Retinal pigment epithelial cell (primary cell): ENCODE data around the gene ASB7.

Source experiments
- DNase-seq: peaks from one replicate; pipeline ENCODE4 v3.0.0-alpha.2; 2010; ENCODE audit warnings: low read depth
- H3K4me3 ChIP-seq: 2 replicates; pipeline ENCODE4 v1.5.1; 2011; ENCODE audit warnings: mild to moderate bottlenecking, low read length, control low read depth, moderate library complexity
- TF ChIP-seq, protein P1 (sequence below): conservative IDR thresholded peaks from 2 replicates; pipeline ENCODE4 v1.5.1; 2011; ENCODE audit warnings: low read depth, low read length, control low read depth, inconsistent platforms

Gene ASB7

DNA sequence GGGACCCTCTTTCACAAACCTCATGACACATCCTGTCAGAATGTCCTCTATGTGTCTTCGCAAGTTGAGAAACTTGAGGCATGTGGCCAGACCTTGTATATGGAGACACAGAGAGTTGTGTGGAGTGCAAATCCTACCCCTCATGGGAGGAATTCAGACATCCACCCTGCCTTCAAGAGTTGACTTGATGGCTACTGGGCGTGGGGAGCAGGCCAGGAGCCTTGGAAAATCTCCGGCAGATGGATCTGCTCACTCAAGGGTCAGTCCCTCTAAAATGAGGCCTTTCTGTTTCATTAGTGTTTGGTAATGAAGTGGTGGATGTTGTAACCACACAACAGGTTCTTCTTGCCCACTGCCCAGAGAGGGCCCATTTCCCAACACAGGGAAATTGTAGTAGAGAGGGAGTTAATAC is 79.0 kb downstream of the ASB7 start:
- DNase-seq, result no peak
- TF ChIP-seq, protein P1, sequence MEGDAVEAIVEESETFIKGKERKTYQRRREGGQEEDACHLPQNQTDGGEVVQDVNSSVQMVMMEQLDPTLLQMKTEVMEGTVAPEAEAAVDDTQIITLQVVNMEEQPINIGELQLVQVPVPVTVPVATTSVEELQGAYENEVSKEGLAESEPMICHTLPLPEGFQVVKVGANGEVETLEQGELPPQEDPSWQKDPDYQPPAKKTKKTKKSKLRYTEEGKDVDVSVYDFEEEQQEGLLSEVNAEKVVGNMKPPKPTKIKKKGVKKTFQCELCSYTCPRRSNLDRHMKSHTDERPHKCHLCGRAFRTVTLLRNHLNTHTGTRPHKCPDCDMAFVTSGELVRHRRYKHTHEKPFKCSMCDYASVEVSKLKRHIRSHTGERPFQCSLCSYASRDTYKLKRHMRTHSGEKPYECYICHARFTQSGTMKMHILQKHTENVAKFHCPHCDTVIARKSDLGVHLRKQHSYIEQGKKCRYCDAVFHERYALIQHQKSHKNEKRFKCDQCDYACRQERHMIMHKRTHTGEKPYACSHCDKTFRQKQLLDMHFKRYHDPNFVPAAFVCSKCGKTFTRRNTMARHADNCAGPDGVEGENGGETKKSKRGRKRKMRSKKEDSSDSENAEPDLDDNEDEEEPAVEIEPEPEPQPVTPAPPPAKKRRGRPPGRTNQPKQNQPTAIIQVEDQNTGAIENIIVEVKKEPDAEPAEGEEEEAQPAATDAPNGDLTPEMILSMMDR, result no peak
- H3K4me3 ChIP-seq, result no peak overlapping the region

DNA sequence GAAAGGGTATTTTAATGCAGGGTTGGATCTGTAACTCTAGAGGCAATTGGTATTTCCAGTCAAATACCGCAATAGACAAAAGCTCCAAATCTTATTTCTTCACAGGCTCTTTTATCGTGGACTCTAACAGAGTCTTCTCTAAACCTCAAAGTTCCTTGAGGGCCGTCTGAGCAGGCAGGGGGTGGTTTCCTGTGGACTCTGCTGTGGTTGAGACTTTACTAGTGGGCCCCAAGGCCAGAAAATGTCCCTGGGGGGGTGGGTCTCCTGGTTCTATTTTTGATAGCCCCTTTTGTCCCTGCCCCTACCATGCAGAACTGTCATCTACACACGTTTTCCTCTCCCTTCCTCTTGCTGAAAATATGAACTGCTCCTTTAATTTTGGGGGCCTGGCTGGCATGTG is 80.1 kb downstream of the ASB7 start:
- no peak for DNase-seq
- no peak overlapping the region for H3K4me3 ChIP-seq
- TF ChIP-seq, protein P1, result no peak

DNA sequence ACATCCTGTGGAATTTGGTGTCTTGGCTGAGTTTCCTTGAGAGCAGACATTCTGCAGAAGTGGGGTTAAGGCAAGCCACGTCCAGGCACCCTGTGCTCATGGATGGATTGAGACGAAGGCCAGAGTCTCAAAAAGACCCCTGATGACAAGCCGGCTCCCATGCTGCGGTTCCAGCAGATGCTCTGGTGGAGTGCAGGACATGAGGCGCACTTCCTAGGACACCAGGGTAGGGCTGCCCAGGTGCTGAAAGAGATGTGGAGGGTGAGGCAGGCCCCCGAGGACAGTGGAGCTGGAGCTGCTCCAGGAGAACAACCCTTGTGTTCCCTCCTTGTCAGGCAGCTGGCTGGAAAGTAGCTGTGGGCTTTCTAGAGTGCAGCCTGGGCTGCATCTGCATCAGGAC is 81.0 kb downstream of the ASB7 start:
- TF ChIP-seq, protein P1, result no peak
- no peak for DNase-seq
- no peak overlapping the region for H3K4me3 ChIP-seq

DNA sequence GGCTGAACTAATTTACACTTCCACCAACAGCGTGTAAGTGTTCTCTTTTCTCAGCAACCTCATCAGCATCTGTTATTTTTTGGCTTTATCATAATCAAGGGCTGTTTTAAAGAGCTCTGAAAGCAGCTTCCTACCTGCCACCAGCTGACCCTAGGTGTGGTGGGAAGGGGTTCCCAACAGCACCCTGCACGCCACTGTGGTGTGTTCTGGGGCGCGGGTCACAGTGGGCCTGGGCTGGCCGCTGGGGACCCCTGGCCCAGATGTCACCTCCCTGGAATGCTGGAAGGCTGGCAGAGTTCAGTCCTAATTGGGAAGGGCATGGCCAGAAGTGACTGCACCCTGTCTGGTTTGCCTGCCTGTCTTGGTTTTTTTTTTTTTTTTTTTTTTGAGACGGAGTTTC is 82.2 kb downstream of the ASB7 start:
- DNase-seq, result no peak
- TF ChIP-seq, protein P1, result no peak
- no peak overlapping the region for H3K4me3 ChIP-seq

DNA sequence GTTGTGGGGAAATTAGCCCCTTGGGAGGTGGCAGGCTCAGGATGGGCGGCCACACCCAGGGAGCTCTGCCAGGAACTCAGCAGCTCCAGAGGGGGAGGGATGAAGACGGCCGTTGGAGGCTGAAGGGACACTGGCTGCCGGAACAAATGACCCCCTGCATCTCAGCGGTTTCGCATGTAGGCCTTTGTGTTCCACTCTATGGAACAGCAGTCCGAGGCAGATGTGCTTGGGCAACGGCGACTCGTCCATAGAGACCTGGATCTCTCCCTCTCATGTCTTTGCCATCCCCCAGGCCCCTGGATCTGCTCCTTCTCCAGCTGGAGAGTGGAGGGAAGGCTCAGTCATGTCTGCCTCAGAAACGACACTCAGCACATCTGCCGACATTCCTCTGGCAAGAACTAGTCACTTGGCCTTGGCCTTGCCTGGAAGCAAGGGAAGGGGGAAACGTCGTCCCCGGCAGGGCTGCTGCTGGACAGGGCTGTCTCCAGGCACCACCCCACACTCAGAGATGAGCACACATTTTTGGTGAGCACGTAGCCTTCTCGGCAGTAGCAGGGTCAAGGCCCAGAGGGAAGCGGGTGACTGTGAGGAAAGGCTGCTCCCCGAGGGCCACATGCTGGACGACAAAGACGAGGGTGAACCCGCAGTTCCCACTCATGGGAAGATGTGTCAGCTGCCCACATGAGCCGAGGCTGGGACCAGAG is 83.8 kb downstream of the ASB7 start:
- no peak overlapping the region for H3K4me3 ChIP-seq
- TF ChIP-seq, protein P1, result no peak
- DNase-seq, result no peak

DNA sequence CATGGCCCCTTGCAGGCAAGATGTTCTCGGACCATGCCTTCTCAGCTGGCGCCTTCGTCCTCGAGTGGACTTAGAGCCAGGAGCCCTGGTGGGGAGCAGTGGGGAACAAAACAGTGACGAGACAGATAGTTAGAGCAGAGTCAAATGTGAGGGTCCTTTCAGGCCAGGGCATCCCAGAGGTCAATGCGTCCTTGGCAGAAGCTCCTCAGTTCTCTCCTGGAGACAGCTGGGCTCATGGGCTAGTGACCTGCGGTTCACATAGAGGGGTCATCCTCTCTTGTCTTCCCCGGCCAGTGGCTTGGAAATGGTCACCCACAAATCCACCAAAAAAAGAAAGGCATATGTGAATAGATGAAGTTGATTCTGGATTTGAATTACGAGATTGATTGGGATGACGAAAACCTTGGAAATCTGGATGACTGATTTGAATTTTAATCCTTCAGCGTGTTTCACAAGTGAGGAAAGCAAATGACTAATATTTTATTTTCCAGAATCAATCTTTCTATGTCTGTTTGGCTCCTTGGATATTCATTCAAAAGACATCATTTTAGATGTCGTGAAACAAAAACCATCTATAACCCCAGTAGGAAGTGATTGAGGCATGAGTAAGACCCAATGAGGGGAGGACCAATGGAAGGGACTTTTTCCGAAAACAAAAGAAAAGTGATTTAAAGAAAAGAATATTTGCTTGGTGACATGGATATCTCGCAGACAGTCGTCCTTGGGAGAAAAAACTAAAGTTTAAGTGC is 84.5 kb downstream of the ASB7 start:
- no peak overlapping the region for H3K4me3 ChIP-seq
- no peak for DNase-seq
- TF ChIP-seq, protein P1, result no peak

DNA sequence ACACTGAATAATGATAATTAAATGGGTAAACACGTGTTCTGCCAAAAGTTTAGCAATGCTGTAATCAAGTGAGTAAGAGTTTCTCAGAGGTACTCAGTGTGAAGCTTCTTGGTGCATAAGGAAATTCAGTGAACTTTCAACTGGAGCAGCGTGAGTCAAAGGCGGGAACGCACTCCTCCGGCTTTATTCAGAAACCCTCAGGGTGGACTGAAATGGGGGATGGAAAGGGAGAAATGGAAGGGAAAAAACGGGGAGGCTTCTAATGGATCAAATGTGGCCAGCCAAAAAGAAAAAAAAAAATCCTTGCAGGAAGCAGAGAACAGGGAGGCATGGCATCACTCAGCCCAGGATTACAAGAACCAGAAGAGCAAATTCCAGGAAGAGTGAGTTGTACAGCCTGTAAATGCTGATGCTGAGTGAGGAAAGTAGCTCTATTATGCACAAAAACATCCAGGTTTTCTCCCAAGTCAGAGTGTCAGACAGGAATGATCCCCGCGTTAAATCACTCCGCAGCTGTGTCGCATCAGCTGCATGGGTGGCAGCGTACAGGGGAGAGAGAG is 85.3 kb downstream of the ASB7 start:
- TF ChIP-seq, protein P1, result no peak
- no peak for DNase-seq
- H3K4me3 ChIP-seq, result no peak overlapping the region
